Peyer's patch (tissue), 4 donors: ENCODE results near the gene OBSCN.

ENCODE experiments used
- POLR2A ChIP-seq, 2 donors: fragments of 450-650 bp; IDR thresholded peaks; one replicate each; pipeline ENCODE4 v1.5.1; 2017; ENCODE audit warnings: antibody characterized with exemption in 2 of 2, mild to moderate bottlenecking in 2 of 2, moderate library complexity in 2 of 2
- TF ChIP-seq, protein P1 (sequence below), 6 experiments: fragments of 450-650 bp in 4 of 6; fragments of 200-600 bp in 2 of 6; sonication (generic) in 1 of 6; IDR thresholded peaks; one replicate each; pipeline ENCODE4 v1.5.1; 2017 to 2019; ENCODE audit warnings: antibody characterized with exemption in 6 of 6, mild to moderate bottlenecking in 3 of 6, moderate library complexity in 1 of 6

DNA sequence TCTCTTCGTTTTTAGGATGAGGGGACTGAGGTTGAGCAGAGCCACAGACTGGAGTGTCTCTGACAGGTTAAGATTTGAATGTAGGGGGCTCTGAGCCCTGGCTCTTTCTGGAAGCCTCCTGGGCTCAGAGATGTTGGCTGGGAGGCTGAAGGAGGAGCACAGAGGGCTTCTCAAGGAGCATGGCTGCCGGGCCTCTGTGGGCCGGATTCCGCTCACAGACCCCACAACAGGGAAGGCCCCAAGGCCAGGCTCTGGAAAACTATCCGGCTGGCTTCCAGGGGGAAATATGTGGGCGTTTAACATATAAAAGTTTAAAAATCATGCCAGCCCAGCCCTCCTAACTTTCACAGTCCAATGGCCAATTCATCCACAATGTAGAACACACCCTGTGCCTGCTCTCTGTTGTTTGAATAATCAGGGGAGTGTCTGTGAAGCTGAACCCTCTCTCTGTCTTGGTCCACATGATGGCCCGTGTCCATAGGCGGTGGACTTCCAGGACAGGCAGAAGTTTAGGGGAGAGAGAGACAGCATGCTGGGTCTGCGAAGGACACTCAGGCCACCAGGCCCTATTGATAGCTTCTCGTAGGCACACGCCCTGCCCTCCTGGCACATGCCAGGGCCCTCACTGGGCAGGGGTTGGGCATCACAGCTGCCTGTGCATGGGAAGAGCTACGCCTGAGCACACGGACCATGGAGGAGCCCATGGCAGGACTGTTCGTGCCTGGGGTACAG, 10.8 kb downstream of the OBSCN start:
- TF ChIP-seq, protein P1, sequence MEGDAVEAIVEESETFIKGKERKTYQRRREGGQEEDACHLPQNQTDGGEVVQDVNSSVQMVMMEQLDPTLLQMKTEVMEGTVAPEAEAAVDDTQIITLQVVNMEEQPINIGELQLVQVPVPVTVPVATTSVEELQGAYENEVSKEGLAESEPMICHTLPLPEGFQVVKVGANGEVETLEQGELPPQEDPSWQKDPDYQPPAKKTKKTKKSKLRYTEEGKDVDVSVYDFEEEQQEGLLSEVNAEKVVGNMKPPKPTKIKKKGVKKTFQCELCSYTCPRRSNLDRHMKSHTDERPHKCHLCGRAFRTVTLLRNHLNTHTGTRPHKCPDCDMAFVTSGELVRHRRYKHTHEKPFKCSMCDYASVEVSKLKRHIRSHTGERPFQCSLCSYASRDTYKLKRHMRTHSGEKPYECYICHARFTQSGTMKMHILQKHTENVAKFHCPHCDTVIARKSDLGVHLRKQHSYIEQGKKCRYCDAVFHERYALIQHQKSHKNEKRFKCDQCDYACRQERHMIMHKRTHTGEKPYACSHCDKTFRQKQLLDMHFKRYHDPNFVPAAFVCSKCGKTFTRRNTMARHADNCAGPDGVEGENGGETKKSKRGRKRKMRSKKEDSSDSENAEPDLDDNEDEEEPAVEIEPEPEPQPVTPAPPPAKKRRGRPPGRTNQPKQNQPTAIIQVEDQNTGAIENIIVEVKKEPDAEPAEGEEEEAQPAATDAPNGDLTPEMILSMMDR (IDR thresholded peaks at IDR 0.05), result no peak
- no peak for TF ChIP-seq POLR2A (IDR thresholded peaks at IDR 0.05)
